ENCODE data around the gene PDZK1IP1. TPM values are rescaled to one million over a fixed set of nuclear protein-coding genes. Genes with fewer than 3 reads are reported as not detected.

PDZK1IP1 gene
- total and polyA plus RNA-seq, 2 of the 13 experiments (the other 11 are each of a cell fraction or from before 2014, with no cell fraction given): 0.24 to 1.6 TPM

DNA sequence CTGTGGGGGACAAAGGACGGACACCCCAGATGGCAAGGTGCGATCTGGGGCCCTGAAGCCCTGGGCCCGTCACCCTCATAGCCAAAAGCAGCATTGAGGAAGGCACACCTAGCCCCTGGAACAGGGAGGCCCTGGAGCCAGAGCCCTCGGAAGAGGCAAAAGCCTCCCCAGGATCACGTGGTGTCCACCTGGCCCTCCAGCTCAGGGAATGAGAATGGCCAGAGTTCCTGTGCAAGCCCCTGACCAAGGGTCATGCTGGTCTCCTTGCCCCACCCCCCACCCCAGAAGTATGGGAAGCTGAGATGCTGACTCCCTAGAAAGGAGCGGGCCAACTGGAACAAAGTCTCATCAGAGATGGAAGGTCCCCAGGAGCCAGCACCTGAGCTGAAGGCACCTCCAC, 1.0 kb upstream of the PDZK1IP1 start (continued):
- TF ChIP-seq ZNF101 (CRISPR knock-in tag; IDR thresholded peaks at IDR 0.05; ENCODE audit: borderline replicate concordance, low read depth): no peak
- TF ChIP-seq HDAC6 (IDR thresholded peaks at IDR 0.05; ENCODE audit: low read depth, low read length): no peak
- TF ChIP-seq SIN3A (IDR thresholded peaks at IDR 0.05; ENCODE audit: borderline replicate concordance, low read depth, low read length): no peak
- no peak for TF ChIP-seq ZBTB8A (CRISPR knock-in tag; IDR thresholded peaks at IDR 0.05; ENCODE audit: borderline replicate concordance, low read depth)
- no peak for TF ChIP-seq FOXK2 (IDR thresholded peaks at IDR 0.05)
- TF ChIP-seq, protein P1, sequence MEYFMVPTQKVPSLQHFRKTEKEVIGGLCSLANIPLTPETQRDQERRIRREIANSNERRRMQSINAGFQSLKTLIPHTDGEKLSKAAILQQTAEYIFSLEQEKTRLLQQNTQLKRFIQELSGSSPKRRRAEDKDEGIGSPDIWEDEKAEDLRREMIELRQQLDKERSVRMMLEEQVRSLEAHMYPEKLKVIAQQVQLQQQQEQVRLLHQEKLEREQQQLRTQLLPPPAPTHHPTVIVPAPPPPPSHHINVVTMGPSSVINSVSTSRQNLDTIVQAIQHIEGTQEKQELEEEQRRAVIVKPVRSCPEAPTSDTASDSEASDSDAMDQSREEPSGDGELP (IDR thresholded peaks at IDR 0.05; ENCODE audit: borderline replicate concordance, low read depth): no peak
- no peak for TF ChIP-seq ZNF160 (CRISPR knock-in tag; IDR thresholded peaks at IDR 0.05)
- TF ChIP-seq SNAPC2 (CRISPR knock-in tag; IDR thresholded peaks at IDR 0.05): no peak
- TF ChIP-seq ZFYVE20 (CRISPR knock-in tag; IDR thresholded peaks at IDR 0.05; ENCODE audit: borderline replicate concordance, low read depth): no peak
- no peak for TF ChIP-seq CHD4 (IDR thresholded peaks at IDR 0.05; ENCODE audit: borderline replicate concordance, low read length)
- TF ChIP-seq REL (CRISPR knock-in tag; conservative IDR thresholded peaks at IDR 0.05): no peak
- TF ChIP-seq BRD4 (CRISPR knock-in tag; IDR thresholded peaks at IDR 0.05): no peak
- TF ChIP-seq, protein P2, sequence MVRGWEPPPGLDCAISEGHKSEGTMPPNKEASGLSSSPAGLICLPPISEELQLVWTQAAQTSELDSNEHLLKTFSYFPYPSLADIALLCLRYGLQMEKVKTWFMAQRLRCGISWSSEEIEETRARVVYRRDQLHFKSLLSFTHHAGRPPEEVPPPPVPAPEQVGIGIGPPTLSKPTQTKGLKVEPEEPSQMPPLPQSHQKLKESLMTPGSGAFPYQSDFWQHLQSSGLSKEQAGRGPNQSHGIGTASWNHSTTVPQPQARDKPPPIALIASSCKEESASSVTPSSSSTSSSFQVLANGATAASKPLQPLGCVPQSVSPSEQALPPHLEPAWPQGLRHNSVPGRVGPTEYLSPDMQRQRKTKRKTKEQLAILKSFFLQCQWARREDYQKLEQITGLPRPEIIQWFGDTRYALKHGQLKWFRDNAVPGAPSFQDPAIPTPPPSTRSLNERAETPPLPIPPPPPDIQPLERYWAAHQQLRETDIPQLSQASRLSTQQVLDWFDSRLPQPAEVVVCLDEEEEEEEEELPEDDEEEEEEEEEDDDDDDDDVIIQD (CRISPR knock-in tag; IDR thresholded peaks at IDR 0.05; ENCODE audit: low read depth): no peak
- no peak for TF ChIP-seq SP140L (CRISPR knock-in tag; IDR thresholded peaks at IDR 0.05; ENCODE audit: borderline replicate concordance)
- TF ChIP-seq, protein P3, sequence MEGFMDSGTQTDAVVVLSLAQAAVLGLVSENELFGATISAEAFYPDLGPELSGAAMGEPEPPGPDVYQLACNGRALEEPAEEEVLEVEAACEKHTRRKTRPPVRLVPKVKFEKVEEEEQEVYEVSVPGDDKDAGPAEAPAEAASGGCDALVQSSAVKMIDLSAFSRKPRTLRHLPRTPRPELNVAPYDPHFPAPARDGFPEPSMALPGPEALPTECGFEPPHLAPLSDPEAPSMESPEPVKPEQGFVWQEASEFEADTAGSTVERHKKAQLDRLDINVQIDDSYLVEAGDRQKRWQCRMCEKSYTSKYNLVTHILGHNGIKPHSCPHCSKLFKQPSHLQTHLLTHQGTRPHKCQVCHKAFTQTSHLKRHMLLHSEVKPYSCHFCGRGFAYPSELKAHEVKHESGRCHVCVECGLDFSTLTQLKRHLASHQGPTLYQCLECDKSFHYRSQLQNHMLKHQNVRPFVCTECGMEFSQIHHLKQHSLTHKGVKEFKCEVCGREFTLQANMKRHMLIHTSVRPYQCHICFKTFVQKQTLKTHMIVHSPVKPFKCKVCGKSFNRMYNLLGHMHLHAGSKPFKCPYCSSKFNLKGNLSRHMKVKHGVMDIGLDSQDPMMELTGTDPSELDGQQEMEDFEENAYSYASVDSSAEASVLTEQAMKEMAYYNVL (CRISPR knock-in tag; IDR thresholded peaks at IDR 0.05; ENCODE audit: borderline replicate concordance): 0 out of 2 replicates have a peak, but pooled peaks have one; percentile 12
- TF ChIP-seq DMAP1 (CRISPR knock-in tag; IDR thresholded peaks at IDR 0.05): no peak
- TF ChIP-seq ZNF605 (CRISPR knock-in tag; IDR thresholded peaks at IDR 0.05): no peak
- no peak for TF ChIP-seq TGIF2 (CRISPR knock-in tag; IDR thresholded peaks at IDR 0.05)
- TF ChIP-seq ZNF780A (CRISPR knock-in tag; IDR thresholded peaks at IDR 0.05): no peak
- TF ChIP-seq ZFP36L2 (CRISPR knock-in tag; IDR thresholded peaks at IDR 0.05): no peak
- TF ChIP-seq ZNF10 (CRISPR knock-in tag; IDR thresholded peaks at IDR 0.05; ENCODE audit: borderline replicate concordance, low read depth): no peak
- TF ChIP-seq, protein P4, sequence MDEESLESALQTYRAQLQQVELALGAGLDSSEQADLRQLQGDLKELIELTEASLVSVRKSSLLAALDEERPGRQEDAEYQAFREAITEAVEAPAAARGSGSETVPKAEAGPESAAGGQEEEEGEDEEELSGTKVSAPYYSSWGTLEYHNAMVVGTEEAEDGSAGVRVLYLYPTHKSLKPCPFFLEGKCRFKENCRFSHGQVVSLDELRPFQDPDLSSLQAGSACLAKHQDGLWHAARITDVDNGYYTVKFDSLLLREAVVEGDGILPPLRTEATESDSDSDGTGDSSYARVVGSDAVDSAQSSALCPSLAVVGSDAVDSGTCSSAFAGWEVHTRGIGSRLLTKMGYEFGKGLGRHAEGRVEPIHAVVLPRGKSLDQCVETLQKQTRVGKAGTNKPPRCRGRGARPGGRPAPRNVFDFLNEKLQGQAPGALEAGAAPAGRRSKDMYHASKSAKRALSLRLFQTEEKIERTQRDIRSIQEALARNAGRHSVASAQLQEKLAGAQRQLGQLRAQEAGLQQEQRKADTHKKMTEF (CRISPR knock-in tag; IDR thresholded peaks at IDR 0.05): no peak
- TF ChIP-seq ZNF567 (CRISPR knock-in tag; IDR thresholded peaks at IDR 0.05; ENCODE audit: borderline replicate concordance): 0 out of 2 replicates have a peak, but pooled peaks have one; percentile 21
- TF ChIP-seq, protein P5, sequence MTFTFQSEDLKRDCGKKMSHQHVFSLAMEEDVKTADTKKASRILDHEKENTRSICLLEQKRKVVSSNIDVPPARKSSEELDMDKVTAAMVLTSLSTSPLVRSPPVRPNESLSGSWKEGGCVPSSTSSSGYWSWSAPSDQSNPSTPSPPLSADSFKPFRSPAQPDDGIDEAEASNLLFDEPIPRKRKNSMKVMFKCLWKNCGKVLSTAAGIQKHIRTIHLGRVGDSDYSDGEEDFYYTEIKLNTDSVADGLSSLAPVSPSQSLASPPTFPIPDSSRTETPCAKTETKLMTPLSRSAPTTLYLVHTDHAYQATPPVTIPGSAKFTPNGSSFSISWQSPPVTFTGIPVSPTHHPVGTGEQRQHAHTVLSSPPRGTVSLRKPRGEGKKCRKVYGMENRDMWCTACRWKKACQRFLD (CRISPR knock-in tag; IDR thresholded peaks at IDR 0.05; ENCODE audit: borderline replicate concordance): no peak
- TF ChIP-seq KDM5B (CRISPR knock-in tag; IDR thresholded peaks at IDR 0.05; ENCODE audit: borderline replicate concordance): peak; percentile 28; the same call in 1 of the 2 replicates
- TF ChIP-seq MLLT10 (CRISPR knock-in tag; IDR thresholded peaks at IDR 0.05): no peak

Data from HepG2 (cell line).